ENCODE data around the gene CADPS.

- no peak for TF ChIP-seq CTCF (IDR thresholded peaks at IDR 0.05)
- no peak for TF ChIP-seq POLR2A (IDR thresholded peaks at IDR 0.05)
- no peak for TF ChIP-seq EP300 (IDR thresholded peaks at IDR 0.05)
These were observed 77.2 kb downstream of the CADPS start for GRCh38 chr3:62798000-62798399.

Data from sigmoid colon (tissue), 4 donors.